GM10266 (cell line): Measurements from ENCODE around the gene SUN1.
A peak's percentile ranks its signal among the peaks of the same experiment; 100 is the strongest.

Source experiments
- DNase-seq: peaks from one replicate; pipeline ENCODE4 v3.0.0; 2012; ENCODE audit errors: extremely low spot score
- CTCF ChIP-seq: IDR thresholded peaks from 2 replicates; pipeline ENCODE4 v1.5.1; 2012; ENCODE audit warnings: mild to moderate bottlenecking, low read depth; ENCODE audit not compliant: control insufficient read depth, insufficient read depth; ENCODE audit errors: missing control alignments

SUN1 gene

GRCh38 chr7:832167-832967 is at the start of gene SUN1:
TSS of gene SUN1 (plus strand) at chr7:832476. CDS start at chr7:832525, 49 bp downstream.
- TF ChIP-seq CTCF, result no peak
- peak; percentile 72 for DNase-seq

- DNase-seq, result no peak
- no peak for TF ChIP-seq CTCF
These were observed 49.4 kb upstream of the SUN1 start for GRCh38 chr7:782718-783449.

- no peak for DNase-seq
- TF ChIP-seq CTCF, result no peak
These were observed 48.5 kb upstream of the SUN1 start for GRCh38 chr7:783556-784490.

DNA sequence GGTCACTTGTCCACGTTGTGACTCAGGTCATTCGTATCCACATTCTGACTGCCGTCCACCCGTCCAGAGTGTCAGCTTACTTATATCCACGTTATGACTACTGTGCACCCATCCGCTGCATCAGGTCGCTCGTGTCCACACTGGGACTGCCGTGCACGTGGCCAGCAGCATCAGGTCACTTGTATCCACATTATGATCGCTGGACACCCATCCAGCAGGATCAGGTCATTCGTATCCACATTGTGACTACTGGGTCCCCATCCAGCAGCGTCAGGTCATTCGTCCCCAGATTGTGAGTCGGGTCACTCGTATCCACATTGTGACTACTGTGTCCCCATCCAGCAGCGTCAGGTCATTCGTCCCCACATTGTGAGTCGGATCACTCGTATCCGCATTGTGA is 47.3 kb upstream of the SUN1 start:
- no peak for TF ChIP-seq CTCF
- DNase-seq, result no peak

GRCh38 chr7:785416-785815 is 46.9 kb upstream of the SUN1 start:
- no peak for DNase-seq
- no peak for TF ChIP-seq CTCF

DNA sequence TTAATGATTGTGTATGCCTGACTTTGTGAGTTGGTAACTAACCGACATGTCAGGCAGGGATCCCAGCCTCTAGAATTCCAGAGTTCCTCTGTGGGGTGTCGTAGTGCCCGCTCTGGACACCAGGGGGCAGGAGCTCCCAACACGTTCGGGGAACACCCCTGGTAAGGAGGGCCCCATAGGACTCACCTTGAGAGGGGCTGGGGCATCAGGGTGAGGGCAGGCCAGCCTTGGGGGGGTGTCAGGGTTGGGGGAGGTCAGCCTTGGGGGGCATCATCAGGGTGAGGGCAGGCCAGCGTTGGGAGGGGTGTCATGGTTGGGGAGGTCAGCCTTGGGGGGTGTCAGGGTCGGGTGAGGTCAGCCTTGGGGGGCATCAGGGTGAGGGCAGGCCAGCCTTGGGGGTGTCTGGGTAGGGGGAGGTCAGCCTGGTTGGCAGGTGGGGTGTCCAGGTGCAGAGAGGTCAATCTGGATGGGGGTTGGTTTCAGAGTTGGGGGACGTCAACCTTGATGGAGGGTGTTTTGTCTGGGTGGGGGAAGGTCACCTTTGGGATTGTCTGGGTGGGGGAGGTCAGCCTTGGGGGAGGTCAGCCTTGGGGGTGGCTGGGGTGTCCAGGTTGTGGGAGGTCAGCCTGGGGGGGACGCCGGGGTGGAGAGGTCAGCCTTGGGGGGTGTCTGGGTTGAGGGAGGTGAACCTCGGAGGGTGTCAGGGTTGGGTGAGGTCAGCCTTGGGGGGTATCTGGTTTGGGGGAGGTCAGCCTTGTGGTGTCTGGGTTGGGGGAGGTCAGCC is 45.6 kb upstream of the SUN1 start:
- DNase-seq, result peak; percentile 91
- peak; percentile 87 for TF ChIP-seq CTCF
